Measurements from ENCODE around the gene CYP24A1. TPM values are rescaled to one million over a fixed set of nuclear protein-coding genes. Genes with fewer than 3 reads are reported as not detected.

The CYP24A1 gene
- polyA plus RNA-seq, 3 donors, result not detected

DNA sequence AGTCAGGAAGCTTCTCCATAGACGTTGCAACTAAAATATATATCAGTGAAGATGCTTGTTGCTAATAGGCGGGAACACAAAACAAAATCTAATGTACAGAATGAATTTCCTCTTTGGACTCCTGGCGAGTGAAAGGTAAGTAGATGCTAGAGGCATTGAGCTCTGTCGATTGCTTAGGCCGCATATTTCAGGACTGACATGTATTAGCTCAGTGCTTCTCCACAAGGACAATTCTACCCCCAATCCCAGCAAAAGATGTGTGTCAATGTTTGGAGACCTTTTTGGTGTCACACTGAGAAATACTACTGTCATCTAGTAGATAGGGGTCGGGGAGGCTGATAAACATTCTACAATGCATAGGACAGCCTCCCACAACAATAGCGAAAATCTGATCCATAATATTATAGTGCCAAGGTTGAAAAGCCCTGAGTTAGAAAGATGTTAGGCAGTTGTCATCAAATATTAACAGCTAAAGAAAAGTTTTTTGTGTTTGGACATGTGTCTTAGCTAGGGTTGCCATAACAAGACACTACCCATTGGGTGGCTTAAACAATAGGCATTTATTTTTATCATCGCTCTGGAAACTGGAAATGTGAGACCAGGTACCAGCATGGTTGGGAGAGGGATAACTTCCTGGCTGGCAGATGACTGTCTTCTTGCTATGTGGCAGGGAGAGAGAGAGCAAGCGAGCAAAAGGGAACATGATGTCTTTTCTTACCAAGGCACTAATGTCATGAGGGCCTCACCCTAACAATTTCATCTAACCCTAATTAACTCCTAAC, 55.4 kb downstream of the CYP24A1 start:
- no peak overlapping the region for H3K27ac ChIP-seq (ENCODE audit: low read depth in 1 of 2, low read length in 2 of 2)
- DNase-seq, result no peak
- H3K36me3 ChIP-seq (replicated peaks in 1 of 2; ENCODE audit: control insufficient read depth in 1 of 2, insufficient read depth in 2 of 2, low read length in 2 of 2), result no peaks in the 10 kb centered on the region
- TF ChIP-seq, protein P1, sequence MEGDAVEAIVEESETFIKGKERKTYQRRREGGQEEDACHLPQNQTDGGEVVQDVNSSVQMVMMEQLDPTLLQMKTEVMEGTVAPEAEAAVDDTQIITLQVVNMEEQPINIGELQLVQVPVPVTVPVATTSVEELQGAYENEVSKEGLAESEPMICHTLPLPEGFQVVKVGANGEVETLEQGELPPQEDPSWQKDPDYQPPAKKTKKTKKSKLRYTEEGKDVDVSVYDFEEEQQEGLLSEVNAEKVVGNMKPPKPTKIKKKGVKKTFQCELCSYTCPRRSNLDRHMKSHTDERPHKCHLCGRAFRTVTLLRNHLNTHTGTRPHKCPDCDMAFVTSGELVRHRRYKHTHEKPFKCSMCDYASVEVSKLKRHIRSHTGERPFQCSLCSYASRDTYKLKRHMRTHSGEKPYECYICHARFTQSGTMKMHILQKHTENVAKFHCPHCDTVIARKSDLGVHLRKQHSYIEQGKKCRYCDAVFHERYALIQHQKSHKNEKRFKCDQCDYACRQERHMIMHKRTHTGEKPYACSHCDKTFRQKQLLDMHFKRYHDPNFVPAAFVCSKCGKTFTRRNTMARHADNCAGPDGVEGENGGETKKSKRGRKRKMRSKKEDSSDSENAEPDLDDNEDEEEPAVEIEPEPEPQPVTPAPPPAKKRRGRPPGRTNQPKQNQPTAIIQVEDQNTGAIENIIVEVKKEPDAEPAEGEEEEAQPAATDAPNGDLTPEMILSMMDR (IDR thresholded peaks at IDR 0.05), result no peak
- H4K20me1 ChIP-seq (ENCODE audit: insufficient read depth, low read length), result no peaks in the 10 kb centered on the region
- H3K4me1 ChIP-seq (ENCODE audit: control insufficient read depth in 1 of 2, insufficient read depth in 2 of 2, low read length in 2 of 2), result peaks cover 25 to 39% of the 10 kb centered on the region in 2 donors
- Mint-ChIP-seq H3K36me3 (no peaks in the 10 kb centered on the region), H3K4me1 (peaks cover 37% of the 10 kb centered on the region), H3K9me3 (no peaks in the 10 kb centered on the region), H3K27me3 (ENCODE audit: low read depth in 3 of 3) (peaks cover 0 to 1% (median 0%) of the 10 kb centered on the region in 3 donors), H3K4me3 (no peak overlapping the region), H3K27ac (no peak overlapping the region)
- no peak overlapping the region for H2AFZ ChIP-seq (ENCODE audit: insufficient read depth, low read depth, low read length, poor library complexity, severe bottlenecking)
- no peaks in the 10 kb centered on the region for H3K27me3 ChIP-seq (ENCODE audit: control insufficient read depth in 2 of 2, insufficient read depth in 2 of 2, low read length in 2 of 2)
- no CpG with 5 or more reads among the region's 9 CpGs for WGBS (ENCODE audit: insufficient coverage)
- H3K4me2 ChIP-seq (replicated peaks; ENCODE audit: extremely low read depth, low read length, poor library complexity, severe bottlenecking), result no peak overlapping the region
- H3K9ac ChIP-seq (ENCODE audit: insufficient read depth, low read length, poor library complexity, severe bottlenecking), result no peak overlapping the region
- no peaks in the 10 kb centered on the region for H3K9me3 ChIP-seq (replicated peaks in 1 of 2; ENCODE audit: control insufficient read depth in 1 of 2, insufficient read depth in 1 of 2, low read length in 2 of 2)
- H3K4me3 ChIP-seq (replicated peaks in 1 of 3; ENCODE audit: low read depth in 2 of 3, low read length in 3 of 3), result no peak overlapping the region
- no peaks in the 10 kb centered on the region for H3K79me2 ChIP-seq (ENCODE audit: insufficient read depth, low read length)
- intact Hi-C loops (cut with micrococcal nuclease), result no loop called here

DNA sequence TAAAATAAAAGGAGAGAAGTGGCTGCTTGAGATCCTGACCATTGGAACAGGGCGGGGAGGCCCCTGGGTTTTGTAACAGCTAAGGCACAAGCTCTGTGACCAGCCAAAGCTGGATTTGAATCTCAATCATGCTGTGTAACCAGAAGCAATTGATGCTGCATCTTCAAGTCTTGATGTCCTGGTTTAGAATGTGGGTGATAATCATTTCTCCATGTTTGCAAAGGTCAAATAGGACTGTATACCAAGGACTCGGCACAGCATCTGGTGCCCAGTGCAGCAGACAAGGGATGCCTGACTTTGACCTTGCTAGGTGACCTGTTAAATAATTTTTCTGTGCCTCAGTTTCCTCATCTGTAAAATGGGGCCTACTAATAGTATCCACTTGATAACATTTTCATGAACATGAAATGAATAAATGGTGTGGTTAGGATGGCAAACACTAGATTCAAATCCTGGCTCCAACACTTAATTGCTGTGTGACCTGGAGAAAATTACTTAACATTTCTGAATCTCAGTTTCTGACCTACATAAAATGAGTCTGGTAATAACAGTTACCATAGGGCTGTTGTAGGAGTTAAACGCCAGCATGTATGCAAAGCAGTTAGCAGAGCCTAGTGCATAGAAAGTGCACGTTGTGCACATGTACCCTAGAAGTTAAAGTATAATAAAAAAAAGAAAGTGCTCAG, 57.1 kb downstream of the CYP24A1 start:
- Histone ChIP-seq H3K27me3 (ENCODE audit: control insufficient read depth in 2 of 2, insufficient read depth in 2 of 2, low read length in 2 of 2) (no peaks in the 10 kb centered on the region), H3K36me3 (replicated peaks in 1 of 2; ENCODE audit: control insufficient read depth in 1 of 2, insufficient read depth in 2 of 2, low read length in 2 of 2) (no peaks in the 10 kb centered on the region), H3K4me1 (ENCODE audit: control insufficient read depth in 1 of 2, insufficient read depth in 2 of 2, low read length in 2 of 2) (peaks cover 28 to 36% of the 10 kb centered on the region in 2 donors), H3K4me3 (replicated peaks in 1 of 3; ENCODE audit: low read depth in 2 of 3, low read length in 3 of 3) (no peak overlapping the region), H3K27ac (ENCODE audit: low read depth in 1 of 2, low read length in 2 of 2) (peak overlapping the region in 1 of 2 donors; percentile 43), H4K20me1 (ENCODE audit: insufficient read depth, low read length) (no peaks in the 10 kb centered on the region), H3K79me2 (ENCODE audit: insufficient read depth, low read length) (no peaks in the 10 kb centered on the region), H3K4me2 (replicated peaks; ENCODE audit: extremely low read depth, low read length, poor library complexity, severe bottlenecking) (no peak overlapping the region), H3K9me3 (replicated peaks in 1 of 2; ENCODE audit: control insufficient read depth in 1 of 2, insufficient read depth in 1 of 2, low read length in 2 of 2) (no peaks in the 10 kb centered on the region), H3K9ac (ENCODE audit: insufficient read depth, low read length, poor library complexity, severe bottlenecking) (no peak overlapping the region), H2AFZ (ENCODE audit: insufficient read depth, low read depth, low read length, poor library complexity, severe bottlenecking) (no peak overlapping the region)
- H3K4me1 Mint-ChIP-seq, result peaks cover 38% of the 10 kb centered on the region
- no peak for DNase-seq
- peaks cover 0 to 1% (median 0%) of the 10 kb centered on the region in 3 donors for H3K27me3 Mint-ChIP-seq (ENCODE audit: low read depth in 3 of 3)
- peaks cover 0 to 2% (median 0%) of the 10 kb centered on the region in 7 donors for H3K9me3 Mint-ChIP-seq
- H3K36me3 Mint-ChIP-seq, result no peaks in the 10 kb centered on the region
- H3K27ac Mint-ChIP-seq, result peak overlapping the region in 2 of 7 donors; percentile 46 to 71
- intact Hi-C loops (cut with micrococcal nuclease), result no loop called here
- TF ChIP-seq, protein P1 (IDR thresholded peaks at IDR 0.05), result no peak
- WGBS (ENCODE audit: insufficient coverage), result 88% methylated on average over 2 of the region's 4 CpGs
- no peak overlapping the region for H3K4me3 Mint-ChIP-seq

All from CD14-positive monocyte (primary cell).